DND-41 (cell line): ENCODE measurements around the gene SRL.
A peak's percentile ranks its signal among the peaks of the same experiment; 100 is the strongest.

Experiments
- ATAC-seq: fragments of 200-7000 bp; cut with Tn5 transposase; 3 replicates; pipeline ENCODE4 v1.9.1; 2021; ENCODE audit warnings: low read depth; ENCODE audit not compliant: insufficient read depth
- DNase-seq: peaks from one replicate; pipeline ENCODE4 v3.0.0-alpha.2; 2020
- H2AFZ ChIP-seq: 2 replicates; pipeline ENCODE4 v1.6.0; 2012; ENCODE audit warnings: low read depth, low read length
- H3K27ac ChIP-seq: 2 replicates; pipeline ENCODE4 v1.5.1; 2012; ENCODE audit warnings: low read length, inconsistent platforms
- H3K27me3 ChIP-seq: fragments of 200-600 bp; sonication (generic); 2 replicates; pipeline ENCODE4 v1.6.0; 2012; ENCODE audit warnings: low read length, mild to moderate bottlenecking, inconsistent platforms; ENCODE audit not compliant: insufficient read depth, poor library complexity
- H3K36me3 ChIP-seq: 2 replicates; pipeline ENCODE4 v1.5.1; 2012; ENCODE audit warnings: low read length, inconsistent platforms; ENCODE audit not compliant: insufficient read depth
- H3K4me1 ChIP-seq: 2 replicates; pipeline ENCODE4 v1.5.1; 2012; ENCODE audit warnings: mild to moderate bottlenecking, low read length; ENCODE audit not compliant: insufficient read depth
- H3K4me2 ChIP-seq: 2 replicates; pipeline ENCODE4 v1.6.0; 2012; ENCODE audit warnings: mild to moderate bottlenecking, moderate library complexity, low read length, inconsistent platforms; ENCODE audit not compliant: insufficient read depth
- H3K4me3 ChIP-seq, 2 experiments: fragments of 200-600 bp in 1 of 2; shearing (Covaris generic) in 1 of 2; 2 replicates each; pipeline ENCODE4 v1.5.1; 2012 to 2016; ENCODE audit warnings: inconsistent platforms in 2 of 2, low read length in 2 of 2, mild to moderate bottlenecking in 2 of 2, low read depth in 1 of 2, moderate library complexity in 1 of 2
- H3K79me2 ChIP-seq: 2 replicates; pipeline ENCODE4 v1.6.0; 2012; ENCODE audit warnings: low read length, inconsistent platforms; ENCODE audit not compliant: insufficient read depth
- H3K9ac ChIP-seq: 2 replicates; pipeline ENCODE4 v1.6.0; 2012; ENCODE audit warnings: low read depth, mild to moderate bottlenecking, inconsistent platforms, low read length, moderate library complexity
- H3K9me3 ChIP-seq: 2 replicates; pipeline ENCODE4 v1.5.1; 2012; ENCODE audit warnings: low read length, moderate library complexity, mild to moderate bottlenecking, inconsistent platforms; ENCODE audit not compliant: insufficient read depth, severe bottlenecking
- H4K20me1 ChIP-seq: 2 replicates; pipeline ENCODE4 v1.6.0; 2012; ENCODE audit warnings: low read length; ENCODE audit not compliant: insufficient read depth
- EZH2 ChIP-seq: IDR thresholded peaks from 3 replicates; pipeline ENCODE4 v1.6.1; 2012; ENCODE audit warnings: borderline replicate concordance, low read depth, mild to moderate bottlenecking, moderate library complexity, low read length, inconsistent platforms; ENCODE audit not compliant: severe bottlenecking
- TF ChIP-seq, protein P1 (sequence below): IDR thresholded peaks from 2 replicates; pipeline ENCODE4 v1.5.1; 2012; ENCODE audit warnings: borderline replicate concordance, low read length, moderate library complexity, mild to moderate bottlenecking; ENCODE audit not compliant: poor library complexity, severe bottlenecking; ENCODE audit errors: extremely low read depth

The SRL gene

DNA sequence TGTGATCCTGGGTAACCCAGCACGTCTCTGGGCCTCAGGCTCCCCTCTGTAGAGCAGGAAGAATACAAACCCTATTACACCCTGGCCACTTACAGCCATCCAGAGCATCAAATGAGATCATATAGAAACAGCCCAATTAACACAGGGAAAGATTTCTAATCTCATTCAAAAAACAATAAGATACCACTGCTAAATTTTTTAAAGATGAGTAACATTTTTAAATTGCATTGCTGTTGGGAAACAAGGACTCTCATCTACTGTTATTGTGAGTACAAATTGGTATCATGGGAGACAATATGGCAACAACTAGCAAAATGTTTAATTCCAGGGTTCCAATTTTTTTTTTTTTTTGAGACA lies 41.1 kb downstream of the SRL start:
- Histone ChIP-seq H3K36me3 (no peaks in the 10 kb centered on the region), H3K9ac (no peak overlapping the region), H3K9me3 (no peaks in the 10 kb centered on the region), H3K79me2 (no peaks in the 10 kb centered on the region), H3K27ac (no peak overlapping the region), H3K4me3 (no peak overlapping the region), H3K27me3 (peaks cover 7% of the 10 kb centered on the region), H3K4me1 (no peaks in the 10 kb centered on the region), H3K4me2 (no peak overlapping the region), H2AFZ (no peak overlapping the region), H4K20me1 (no peaks in the 10 kb centered on the region)
- ATAC-seq (no peak), DNase-seq (no peak)
- TF ChIP-seq, protein P1, sequence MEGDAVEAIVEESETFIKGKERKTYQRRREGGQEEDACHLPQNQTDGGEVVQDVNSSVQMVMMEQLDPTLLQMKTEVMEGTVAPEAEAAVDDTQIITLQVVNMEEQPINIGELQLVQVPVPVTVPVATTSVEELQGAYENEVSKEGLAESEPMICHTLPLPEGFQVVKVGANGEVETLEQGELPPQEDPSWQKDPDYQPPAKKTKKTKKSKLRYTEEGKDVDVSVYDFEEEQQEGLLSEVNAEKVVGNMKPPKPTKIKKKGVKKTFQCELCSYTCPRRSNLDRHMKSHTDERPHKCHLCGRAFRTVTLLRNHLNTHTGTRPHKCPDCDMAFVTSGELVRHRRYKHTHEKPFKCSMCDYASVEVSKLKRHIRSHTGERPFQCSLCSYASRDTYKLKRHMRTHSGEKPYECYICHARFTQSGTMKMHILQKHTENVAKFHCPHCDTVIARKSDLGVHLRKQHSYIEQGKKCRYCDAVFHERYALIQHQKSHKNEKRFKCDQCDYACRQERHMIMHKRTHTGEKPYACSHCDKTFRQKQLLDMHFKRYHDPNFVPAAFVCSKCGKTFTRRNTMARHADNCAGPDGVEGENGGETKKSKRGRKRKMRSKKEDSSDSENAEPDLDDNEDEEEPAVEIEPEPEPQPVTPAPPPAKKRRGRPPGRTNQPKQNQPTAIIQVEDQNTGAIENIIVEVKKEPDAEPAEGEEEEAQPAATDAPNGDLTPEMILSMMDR: no peak
- TF ChIP-seq EZH2: no peak

DNA sequence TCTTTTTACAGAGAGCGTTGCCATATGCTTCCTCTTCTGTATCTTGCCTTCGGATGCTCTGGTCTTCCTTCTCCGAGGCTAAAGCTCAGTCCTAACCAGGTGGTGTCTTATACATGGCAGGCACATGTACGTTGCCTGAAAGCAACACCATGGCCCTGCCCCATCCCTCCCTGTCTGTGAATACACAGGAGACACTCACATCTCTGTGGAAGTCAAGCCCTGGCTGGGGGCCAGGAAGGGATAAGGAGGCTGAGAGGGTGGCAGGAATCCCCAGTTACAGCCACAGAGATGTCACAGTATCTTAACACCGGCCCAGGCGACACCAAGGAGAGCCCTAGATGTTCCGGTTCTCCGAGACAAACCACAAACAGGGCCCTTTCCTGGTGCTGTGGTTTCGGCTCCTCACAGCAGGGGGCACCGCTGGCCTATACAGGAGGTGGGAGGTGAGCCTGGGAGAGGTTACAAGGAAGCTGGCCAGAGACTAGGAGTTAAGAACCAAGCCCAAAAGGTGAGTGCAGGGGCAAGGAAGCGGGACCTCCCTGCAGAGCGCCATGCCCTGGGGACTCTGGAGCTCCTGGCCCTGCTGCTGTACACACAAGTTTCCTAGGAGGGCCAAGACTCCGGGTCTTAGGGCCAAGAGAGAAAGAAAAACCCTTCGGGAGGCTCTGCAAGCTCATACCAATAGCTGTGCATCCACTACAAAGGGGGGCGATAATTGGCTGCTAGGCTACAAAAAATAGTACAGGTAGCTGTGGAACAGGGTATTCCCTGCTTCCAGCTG lies 41.7 kb downstream of the SRL start:
- Histone ChIP-seq H3K36me3 (no peaks in the 10 kb centered on the region), H2AFZ (no peak overlapping the region), H3K9me3 (no peaks in the 10 kb centered on the region), H3K27ac (no peak overlapping the region), H3K4me1 (no peaks in the 10 kb centered on the region), H3K27me3 (peaks cover 7% of the 10 kb centered on the region), H3K4me3 (no peak overlapping the region), H3K79me2 (no peaks in the 10 kb centered on the region), H4K20me1 (no peaks in the 10 kb centered on the region), H3K4me2 (no peak overlapping the region), H3K9ac (no peak overlapping the region)
- TF ChIP-seq, protein P1: peak; percentile 60
- TF ChIP-seq EZH2: no peak
- DNase-seq (peak; percentile 44), ATAC-seq (peak; percentile 67; the same call in 2 of the 3 replicates)

DNA sequence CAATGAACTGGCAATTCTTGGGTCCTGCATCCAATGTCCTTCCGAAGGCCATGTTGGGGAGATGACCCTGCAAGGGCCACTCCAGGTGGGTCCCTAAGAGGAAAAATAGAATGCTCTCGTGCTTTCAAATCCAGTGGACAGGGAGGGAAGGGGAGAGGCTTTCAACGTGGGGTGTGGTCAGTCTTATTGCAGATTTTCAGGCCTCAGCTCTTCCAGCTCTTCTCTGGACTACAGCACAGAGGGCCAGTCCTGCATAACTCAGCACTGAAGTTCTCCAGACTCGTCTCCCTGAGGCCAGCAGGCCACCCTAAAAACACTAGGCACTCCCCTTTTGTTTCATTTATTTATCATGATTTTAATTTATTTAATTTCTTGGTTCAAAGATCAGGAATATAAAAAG lies 43.1 kb downstream of the SRL start:
- Histone ChIP-seq H3K4me3 (no peak overlapping the region), H3K36me3 (no peaks in the 10 kb centered on the region), H3K27ac (no peak overlapping the region), H3K79me2 (no peaks in the 10 kb centered on the region), H3K27me3 (peaks cover 3% of the 10 kb centered on the region), H3K4me1 (no peaks in the 10 kb centered on the region), H3K9ac (no peak overlapping the region), H4K20me1 (no peaks in the 10 kb centered on the region), H2AFZ (no peak overlapping the region), H3K4me2 (no peak overlapping the region), H3K9me3 (no peaks in the 10 kb centered on the region)
- TF ChIP-seq, protein P1: no peak
- no peak for TF ChIP-seq EZH2
- ATAC-seq (no peak), DNase-seq (no peak)

DNA sequence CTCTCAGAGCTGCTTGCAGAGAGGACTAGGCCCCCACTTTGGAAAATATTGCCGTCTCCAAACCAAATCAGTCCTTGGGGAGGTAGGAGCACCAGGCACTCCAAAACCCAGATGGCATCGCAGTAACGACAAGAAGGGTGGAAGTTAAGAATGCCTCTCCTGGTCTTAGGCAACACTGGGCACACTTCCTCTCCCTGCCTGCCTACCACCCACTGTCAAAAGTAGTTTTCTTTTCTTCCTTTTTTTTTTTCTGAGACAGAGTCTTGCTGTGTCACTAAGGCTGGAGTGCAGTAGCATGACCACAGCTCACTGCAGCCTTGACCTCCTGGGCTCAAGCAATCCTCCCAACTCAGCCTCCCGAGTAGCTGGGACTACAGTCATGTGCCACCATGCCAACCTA lies 47.2 kb downstream of the SRL start:
- Histone ChIP-seq H3K4me2 (no peak overlapping the region), H3K36me3 (no peaks in the 10 kb centered on the region), H3K27me3 (no peaks in the 10 kb centered on the region), H2AFZ (no peak overlapping the region), H4K20me1 (no peaks in the 10 kb centered on the region), H3K9me3 (no peaks in the 10 kb centered on the region), H3K4me1 (no peaks in the 10 kb centered on the region), H3K9ac (no peak overlapping the region), H3K79me2 (no peaks in the 10 kb centered on the region), H3K4me3 (no peak overlapping the region), H3K27ac (no peak overlapping the region)
- DNase-seq (no peak), ATAC-seq (no peak)
- TF ChIP-seq, protein P1: no peak
- no peak for TF ChIP-seq EZH2
